ENCODE results near the gene RNF103. TPM values are rescaled to one million over a fixed set of nuclear protein-coding genes. Genes with fewer than 3 reads are reported as not detected.

Gene RNF103
- total and polyA plus RNA-seq, 9 donors: 24.1 to 55.2 (median 32.4) TPM

GRCh38 chr2:86616502-86616901, 7.2 kb downstream of the RNF103 start:
- Histone ChIP-seq H3K36me3 (no peaks in the 10 kb centered on the region), H3K27me3 (no peaks in the 10 kb centered on the region), H3K27ac (no peak overlapping the region), H3K9me3 (no peaks in the 10 kb centered on the region), H3K4me1 (ENCODE audit: insufficient read depth) (peaks cover 4% of the 10 kb centered on the region), H3K4me3 (no peak overlapping the region)
- 60 to 83% (median 61%) methylated on average over 3 of the region's 3 CpGs for WGBS, 3 donors
- intact Hi-C loops (cut with DNase I): no loop called here
- no peak for TF ChIP-seq CTCF (IDR thresholded peaks at IDR 0.05)
- TF ChIP-seq POLR2A (IDR thresholded peaks at IDR 0.05): no peak
- TF ChIP-seq EP300 (IDR thresholded peaks at IDR 0.05): no peak
- DNase-seq: no peak

- Histone ChIP-seq H3K27me3 (no peaks in the 10 kb centered on the region), H3K4me1 (ENCODE audit: insufficient read depth) (peaks cover 4% of the 10 kb centered on the region), H3K9me3 (no peaks in the 10 kb centered on the region), H3K36me3 (no peaks in the 10 kb centered on the region), H3K4me3 (no peak overlapping the region), H3K27ac (no peak overlapping the region)
- intact Hi-C loops (cut with DNase I): no loop called here
- no peak for DNase-seq
- TF ChIP-seq POLR2A (IDR thresholded peaks at IDR 0.05): no peak
Observed at GRCh38 chr2:86615596-86615995, 8.1 kb downstream of the RNF103 start.

GRCh38 chr2:86613515-86613914, 10.2 kb downstream of the RNF103 start:
- H3K36me3 ChIP-seq: no peaks in the 10 kb centered on the region
- DNase-seq: no peak
- WGBS, 3 donors: 86 to 87% (median 86%) methylated on average over 4 of the region's 4 CpGs
- H3K4me1 ChIP-seq (ENCODE audit: insufficient read depth): peaks cover 2% of the 10 kb centered on the region
- no peak overlapping the region for H3K4me3 ChIP-seq
- H3K9me3 ChIP-seq: no peaks in the 10 kb centered on the region
- no peak for TF ChIP-seq POLR2A (IDR thresholded peaks at IDR 0.05)
- no peak for TF ChIP-seq EP300 (IDR thresholded peaks at IDR 0.05)
- no peak for TF ChIP-seq CTCF (IDR thresholded peaks at IDR 0.05)
- intact Hi-C loops (cut with DNase I): no loop called here
- no peaks in the 10 kb centered on the region for H3K27me3 ChIP-seq
- no peak overlapping the region for H3K27ac ChIP-seq

GRCh38 chr2:86610871-86611270, 12.8 kb downstream of the RNF103 start:
- no peak overlapping the region for H3K4me3 ChIP-seq
- H3K9me3 ChIP-seq: no peaks in the 10 kb centered on the region
- no peak overlapping the region for H3K27ac ChIP-seq
- intact Hi-C loops (cut with DNase I): no loop called here
- no peaks in the 10 kb centered on the region for H3K4me1 ChIP-seq (ENCODE audit: insufficient read depth)
- WGBS, 3 donors: 95 to 98% (median 96%) methylated on average over 1 of the region's 1 CpG
- H3K27me3 ChIP-seq: no peaks in the 10 kb centered on the region
- H3K36me3 ChIP-seq: no peaks in the 10 kb centered on the region
- DNase-seq: no peak
- TF ChIP-seq POLR2A (IDR thresholded peaks at IDR 0.05) (no peak), EP300 (IDR thresholded peaks at IDR 0.05) (no peak), CTCF (IDR thresholded peaks at IDR 0.05) (no peak)

GRCh38 chr2:86608832-86609410, 14.7 kb downstream of the RNF103 start:
- intact Hi-C loops (cut with DNase I): no loop called here
- DNase-seq: no peak
- no peaks in the 10 kb centered on the region for H3K36me3 ChIP-seq
- H3K27ac ChIP-seq: no peak overlapping the region
- TF ChIP-seq CTCF (IDR thresholded peaks at IDR 0.05) (no peak), POLR2A (IDR thresholded peaks at IDR 0.05) (no peak), EP300 (IDR thresholded peaks at IDR 0.05) (no peak)
- no peak overlapping the region for H3K4me3 ChIP-seq
- no peaks in the 10 kb centered on the region for H3K4me1 ChIP-seq (ENCODE audit: insufficient read depth)
- no peaks in the 10 kb centered on the region for H3K27me3 ChIP-seq
- WGBS, 3 donors: 86 to 93% (median 92%) methylated on average over 2 of the region's 2 CpGs
- H3K9me3 ChIP-seq: no peaks in the 10 kb centered on the region

Data from ovary (tissue), 9 donors.